Spinal cord (tissue), 10 donors: Measurements from ENCODE around the gene BLM. TPM values are rescaled to one million over a fixed set of nuclear protein-coding genes. Genes with fewer than 3 reads are reported as not detected.
"Not testable (repeated sequence)": the region's sequence is repeated elsewhere in the genome, so short reads cannot be mapped to it uniquely, and the experiment has no call there.

Experiments used
- DNase-seq, 6 donors: peaks; one replicate each; pipeline versions ENCODE4 v3.0.0 to v3.0.0-alpha.2; 2013 to 2015; ENCODE audit warnings: low spot score in 6 of 6, low read depth in 4 of 6
- H3K27ac ChIP-seq: one replicate; pipeline ENCODE4 v1.5.1; 2013; ENCODE audit warnings: low read depth, low read length, control low read depth
- H3K27me3 ChIP-seq: one replicate; pipeline ENCODE4 v1.6.1; 2013; ENCODE audit warnings: low read length; ENCODE audit not compliant: control insufficient read depth, insufficient read depth
- H3K36me3 ChIP-seq: one replicate; pipeline ENCODE4 v1.6.1; 2013; ENCODE audit warnings: low read length; ENCODE audit not compliant: control insufficient read depth, insufficient read depth
- H3K4me1 ChIP-seq: one replicate; pipeline ENCODE4 v1.6.1; 2013; ENCODE audit warnings: low read length; ENCODE audit not compliant: control insufficient read depth, insufficient read depth
- H3K4me3 ChIP-seq: one replicate; pipeline ENCODE4 v1.5.1; 2013; ENCODE audit warnings: low read depth, low read length, control low read depth
- H3K9me3 ChIP-seq: one replicate; pipeline ENCODE4 v1.6.1; 2013; ENCODE audit warnings: low read length; ENCODE audit not compliant: control insufficient read depth, insufficient read depth
- WGBS: methylation state at CpG from one replicate; pipeline ENCODE4 v1.1.5; 2013; ENCODE audit warnings: missing lambda C conversion rate; ENCODE audit not compliant: insufficient coverage; 5-methylcytosine and 5-hydroxymethylcytosine counted together
- long read RNA-seq, 4 donors: transcript quantifications; one replicate each; lab custom pipeline, GENCODE V29; 2026
- polyA plus RNA-seq, 2 donors: library from polyadenylated mRNA; unstranded; fragments of 120-200 nt; gene quantifications; one replicate each; pipeline ENCODE4 v1.2.1, GENCODE V29; 2013; ENCODE audit not compliant: insufficient read length in 2 of 2
- total RNA-seq, 2 donors: library from RNA; depleted of rRNA in 1 of 2; stranded (reverse); fragments of 120-200 nt in 1 of 2; fragments of >200 nt in 1 of 2; gene quantifications; one replicate each; pipeline versions ENCODE4 v1.2.3 to v1.2.4, GENCODE V29; 2013 to 2014
- donor health status: healthy.

BLM gene
- total RNA-seq, result 1 to 10 TPM; 8.3 to 9.4 TPM
- polyA plus RNA-seq, result 1 to 10 TPM; 7.2 to 9.1 TPM
- long read RNA-seq, donor 1, partial matches to known transcripts, result 0 of 1 reads
- long read RNA-seq, donor 1, other reads (novel, unspliced or antisense), result 0 of 1 reads
- long read RNA-seq, donor 2, result 0 reads
- long read RNA-seq, donor 3, result 0 reads
- long read RNA-seq, donor 4, result 0 reads

DNA sequence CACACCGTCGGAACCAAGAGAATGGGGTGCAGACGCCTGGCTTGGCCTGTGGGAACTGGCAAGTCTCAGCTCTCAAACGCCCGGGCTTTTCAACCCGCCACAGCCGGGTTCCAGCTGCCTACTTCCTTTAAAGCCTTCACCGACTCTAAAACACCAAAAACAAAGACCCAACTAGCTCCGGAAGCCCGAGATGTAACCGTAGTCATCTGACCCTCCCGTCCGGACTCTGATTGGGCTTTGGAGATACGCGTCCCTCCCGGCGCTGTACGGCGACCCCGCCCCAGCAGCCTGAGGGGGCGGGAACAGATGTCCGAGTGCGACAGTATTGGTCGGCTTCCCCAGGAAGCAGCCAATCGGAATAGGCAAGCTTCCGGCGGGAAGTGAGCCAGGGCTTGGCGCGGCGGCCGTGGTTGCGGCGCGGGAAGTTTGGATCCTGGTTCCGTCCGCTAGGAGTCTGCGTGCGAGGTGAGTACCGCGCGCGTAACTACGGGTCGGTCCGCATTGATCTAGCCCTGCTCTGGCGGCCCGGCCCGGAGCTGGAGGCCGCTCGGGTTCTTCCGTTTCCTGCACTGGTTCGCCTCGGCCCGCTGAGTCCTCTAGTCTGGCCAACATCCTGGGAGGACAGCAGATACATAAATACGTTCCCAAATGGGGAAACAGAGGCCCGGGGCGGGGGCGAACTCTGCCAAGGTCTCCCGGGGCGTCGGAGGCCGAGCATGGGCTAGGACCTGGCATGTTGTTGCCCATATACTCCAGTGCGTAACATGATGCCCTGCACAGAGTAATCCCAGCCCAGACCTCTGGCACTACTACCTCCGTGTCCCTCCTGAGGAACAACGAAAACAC lies at the start of gene BLM:
BLM (plus strand) TSS at position 371 of the 846 bp plus-strand sequence. CDS start 30,047 bp downstream, outside the sequence.
- peak; percentile 85 to 99 (median 94) for DNase-seq
- Histone ChIP-seq H3K4me1 (peaks cover 4% of the 10 kb centered on the region), H3K27ac (peak within 1 kb of the TSS; percentile 99), H3K27me3 (no peaks in the 10 kb centered on the region), H3K9me3 (no peaks in the 10 kb centered on the region), H3K4me3 (peak within 1 kb of the TSS; percentile 81), H3K36me3 (peaks cover 6% of the 10 kb centered on the region)
- WGBS, result under 1% methylated on average over 65 of the region's 65 CpGs

DNA sequence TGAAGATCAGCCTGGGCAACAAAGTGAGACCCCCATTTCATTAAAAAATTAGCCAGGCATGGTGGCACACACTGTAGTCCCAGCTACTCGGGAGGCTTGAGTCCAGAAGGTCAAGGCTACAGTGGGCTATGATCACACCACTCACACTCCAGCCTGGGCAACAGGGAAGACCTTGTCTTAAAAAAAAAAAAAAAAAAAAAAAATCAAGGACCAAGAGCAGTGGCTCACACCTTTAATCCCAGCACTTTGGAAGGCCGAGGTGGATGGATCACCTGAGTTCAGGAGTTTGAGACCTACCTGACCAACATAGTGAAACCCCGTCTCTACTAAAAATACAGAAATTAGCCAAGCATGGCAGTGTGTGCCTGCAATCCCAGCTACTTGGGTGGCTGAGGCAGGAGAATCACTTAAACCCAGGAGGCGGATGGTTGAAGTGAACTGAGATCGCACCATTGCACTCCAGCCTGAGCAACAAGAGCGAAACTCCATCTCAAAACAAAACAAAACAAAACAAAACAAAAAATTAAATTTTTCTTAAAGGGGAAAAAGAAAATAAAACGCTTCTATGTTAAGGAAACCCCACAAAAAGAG lies 49.3 kb upstream of the BLM start:
- WGBS, result 89% methylated on average over 1 of the region's 7 CpGs
- not testable (repeated sequence) for H3K27ac ChIP-seq, H3K27me3 ChIP-seq

DNA sequence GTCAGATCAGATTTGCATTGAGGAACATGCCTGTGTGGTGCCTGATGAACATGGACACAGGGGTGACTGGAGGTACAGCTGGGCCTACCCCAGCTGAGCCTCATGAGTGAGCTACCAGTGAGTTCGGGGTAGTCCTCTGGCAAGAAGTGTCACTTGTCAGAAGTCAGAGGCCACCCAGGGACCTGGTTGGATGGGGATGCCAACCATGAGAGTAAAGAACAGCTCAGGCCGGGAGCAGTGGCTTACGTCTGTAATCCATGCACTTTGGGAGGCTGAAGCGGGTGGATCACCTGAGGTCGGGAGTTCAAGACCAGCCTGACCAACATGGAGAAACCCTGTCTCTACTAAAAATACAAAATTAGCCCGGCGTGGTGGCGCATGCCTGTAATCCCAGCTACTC lies 46.5 kb upstream of the BLM start:
- not testable (repeated sequence) for H3K36me3 ChIP-seq, H3K4me3 ChIP-seq, DNase-seq, H3K27ac ChIP-seq, H3K4me1 ChIP-seq, H3K9me3 ChIP-seq, H3K27me3 ChIP-seq
- 91% methylated on average over 1 of the region's 8 CpGs for WGBS

More for the DNA sequence above, 49.3 kb upstream of the BLM start:
- H3K36me3 ChIP-seq, DNase-seq, H3K9me3 ChIP-seq, H3K4me3 ChIP-seq: not testable (repeated sequence)
- H3K4me1 ChIP-seq, result peaks cover 13% of the 10 kb centered on the region

DNA sequence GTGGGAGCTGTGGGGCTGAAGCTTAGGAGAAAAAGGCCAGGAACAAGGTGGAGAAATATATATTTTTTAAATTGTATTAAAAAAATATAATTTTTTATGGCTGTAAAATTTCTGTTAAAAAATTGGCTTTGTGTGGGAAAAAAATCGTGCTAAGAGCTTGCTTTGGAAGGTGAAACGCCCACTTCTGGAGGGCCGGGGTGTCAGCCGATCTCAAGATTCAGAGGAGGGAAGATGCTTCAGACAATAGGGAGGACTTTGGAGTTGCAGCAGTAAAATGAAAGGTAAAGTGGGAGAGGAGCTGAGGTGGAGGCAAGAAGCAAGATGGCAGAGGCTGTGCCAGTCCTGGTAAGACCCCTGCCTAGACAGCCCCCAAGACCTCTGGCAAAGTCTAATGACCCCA lies 45.9 kb upstream of the BLM start:
- H3K4me1 ChIP-seq, result no peaks in the 10 kb centered on the region
- no peaks in the 10 kb centered on the region for H3K36me3 ChIP-seq
- no peak for DNase-seq
- no peaks in the 10 kb centered on the region for H3K9me3 ChIP-seq
- no peaks in the 10 kb centered on the region for H3K27me3 ChIP-seq
- H3K27ac ChIP-seq, result no peak overlapping the region
- 83% methylated on average over 4 of the region's 4 CpGs for WGBS
- H3K4me3 ChIP-seq, result no peak overlapping the region

DNA sequence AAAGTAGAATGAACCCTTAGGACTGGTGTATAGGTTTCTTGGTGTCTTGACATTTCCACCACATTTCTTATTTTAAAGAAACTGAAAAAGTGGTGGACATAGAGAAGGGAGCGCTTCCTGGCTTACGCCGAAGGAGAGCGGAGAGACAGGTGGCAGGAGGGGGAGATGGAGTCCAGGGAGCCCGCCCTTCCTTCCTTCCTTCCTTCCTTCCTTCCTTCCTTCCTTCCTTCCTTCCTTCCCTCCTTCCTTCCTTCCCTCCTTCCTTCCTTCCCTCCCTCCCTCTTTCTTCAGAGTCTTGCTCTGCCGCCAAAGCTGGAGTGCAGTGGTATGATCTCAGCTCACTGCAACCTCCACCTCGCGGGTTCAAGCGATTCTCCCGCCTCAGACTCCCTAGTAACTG lies 43.8 kb upstream of the BLM start:
- DNase-seq, H3K27me3 ChIP-seq, H3K4me3 ChIP-seq, H3K36me3 ChIP-seq, H3K27ac ChIP-seq, H3K4me1 ChIP-seq, H3K9me3 ChIP-seq: not testable (repeated sequence)
- 100% methylated on average over 4 of the region's 10 CpGs for WGBS

DNA sequence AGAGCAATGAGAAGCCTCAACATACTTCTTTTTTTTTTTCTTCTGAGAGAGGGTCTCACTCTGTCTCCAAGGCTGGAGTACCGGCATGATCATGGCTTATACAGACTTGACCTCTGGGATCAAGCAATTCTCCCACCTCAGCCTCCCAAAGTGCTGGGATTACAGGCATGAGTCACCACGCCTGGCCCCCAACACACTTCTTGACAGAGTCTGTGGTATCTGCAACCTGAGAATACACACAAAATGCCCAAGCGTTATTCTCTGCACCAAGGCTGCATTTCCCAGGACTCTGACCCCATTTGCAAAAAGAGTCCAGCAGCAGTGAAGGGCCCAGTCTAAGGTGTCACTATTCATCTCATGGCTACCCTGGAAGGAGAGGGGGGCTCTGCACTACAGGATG lies 42.7 kb upstream of the BLM start:
- Histone ChIP-seq H3K27me3 (no peaks in the 10 kb centered on the region), H3K36me3 (no peaks in the 10 kb centered on the region), H3K4me1 (no peaks in the 10 kb centered on the region), H3K4me3 (no peak overlapping the region), H3K9me3 (no peaks in the 10 kb centered on the region), H3K27ac (no peak overlapping the region)
- WGBS, result 92% methylated on average over 3 of the region's 3 CpGs
- DNase-seq, result no peak

DNA sequence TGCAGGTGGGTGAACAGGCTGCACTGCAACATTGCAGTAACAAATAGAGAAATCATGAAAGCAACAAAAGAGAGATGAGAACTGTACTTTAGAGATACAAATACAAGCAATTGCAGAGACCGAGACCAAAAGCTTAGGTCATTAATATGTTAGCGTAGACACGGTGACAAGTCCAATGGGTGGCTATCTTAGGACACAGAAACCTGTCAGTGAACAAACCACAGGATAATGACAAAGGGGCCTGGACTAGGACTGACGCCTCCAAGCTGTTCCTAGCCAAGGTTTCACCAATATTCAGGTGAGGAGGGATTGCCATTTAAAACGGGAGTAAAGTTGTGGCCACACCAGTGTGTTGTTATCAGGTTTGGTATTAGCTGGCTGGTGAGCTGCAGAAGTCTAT lies 41.7 kb upstream of the BLM start:
- 93% methylated on average over 3 of the region's 5 CpGs for WGBS
- DNase-seq, result no peak
- Histone ChIP-seq H3K27me3 (no peaks in the 10 kb centered on the region), H3K36me3 (no peaks in the 10 kb centered on the region), H3K4me1 (no peaks in the 10 kb centered on the region), H3K27ac (no peak overlapping the region), H3K4me3 (no peak overlapping the region), H3K9me3 (no peaks in the 10 kb centered on the region)

DNA sequence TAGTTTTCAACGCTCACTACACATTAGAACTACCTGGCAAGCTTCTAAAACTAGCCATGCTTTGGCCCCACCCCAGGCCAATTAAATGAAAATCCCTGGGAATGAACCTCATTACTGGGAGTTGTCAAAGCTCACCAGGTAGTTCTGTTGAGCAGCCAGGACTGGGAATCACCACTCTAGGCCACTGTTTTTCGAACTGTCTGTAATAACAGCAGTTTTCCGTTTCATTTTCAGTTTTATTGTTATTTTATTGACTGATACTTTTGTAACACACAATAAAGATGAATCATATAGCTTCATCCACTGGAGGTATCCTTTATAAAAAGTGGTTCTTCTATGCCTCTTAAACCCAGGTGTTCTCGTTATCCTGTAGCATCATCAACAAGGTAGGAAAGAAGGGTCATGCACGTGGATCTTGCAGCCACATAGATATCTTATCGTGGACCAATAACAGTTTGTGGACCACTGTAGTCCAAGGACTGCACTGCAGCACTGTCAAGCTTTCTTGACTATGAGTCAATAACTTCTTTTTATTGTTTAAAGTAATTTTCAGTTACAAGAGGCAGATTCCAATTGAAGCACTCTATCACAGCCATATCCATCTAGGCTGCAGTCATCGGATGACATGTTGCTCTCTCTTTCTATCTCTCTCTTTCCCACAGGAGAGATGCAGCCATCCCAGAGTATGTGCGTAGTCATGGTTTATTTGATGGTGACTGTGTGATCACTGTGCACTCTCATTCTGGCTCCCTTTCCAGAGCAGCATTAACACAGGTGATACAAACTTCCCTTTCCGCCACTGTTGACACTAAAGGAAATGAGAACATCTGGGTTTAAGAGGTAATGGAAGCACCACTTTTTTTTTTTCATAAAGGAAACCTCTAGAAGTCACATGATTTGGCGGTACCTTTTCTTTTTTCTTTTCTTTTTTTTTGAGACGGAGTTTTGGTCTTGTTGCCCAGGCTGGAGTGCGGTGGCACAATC lies 39.0 kb upstream of the BLM start:
- H3K4me3 ChIP-seq, result no peak overlapping the region
- no peaks in the 10 kb centered on the region for H3K4me1 ChIP-seq
- H3K27ac ChIP-seq, result no peak overlapping the region
- no peaks in the 10 kb centered on the region for H3K27me3 ChIP-seq
- DNase-seq, result no peak
- no peaks in the 10 kb centered on the region for H3K36me3 ChIP-seq
- H3K9me3 ChIP-seq, result no peaks in the 10 kb centered on the region
- 97% methylated on average over 4 of the region's 12 CpGs for WGBS

DNA sequence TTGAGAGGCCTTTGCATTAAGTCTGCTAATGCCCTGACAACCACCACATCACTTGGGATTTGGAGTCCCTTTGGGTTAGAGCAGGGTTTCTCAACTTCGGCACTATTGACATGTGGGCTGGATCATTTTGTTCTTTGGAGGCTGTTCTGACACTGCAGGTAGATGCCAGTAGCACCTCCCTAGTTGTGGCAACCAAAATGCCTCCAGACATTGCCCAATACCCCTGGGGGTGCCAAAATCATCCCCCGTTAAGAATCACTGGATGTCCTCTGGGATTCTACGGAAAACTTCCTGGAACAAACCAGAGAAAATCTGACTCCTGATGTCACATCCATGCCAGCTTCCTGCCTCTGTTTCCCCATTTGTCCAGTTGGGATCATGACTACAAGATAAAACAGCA lies 37.2 kb upstream of the BLM start:
- H3K4me1 ChIP-seq, result no peaks in the 10 kb centered on the region
- H3K27me3 ChIP-seq, result no peaks in the 10 kb centered on the region
- no peaks in the 10 kb centered on the region for H3K9me3 ChIP-seq
- H3K4me3 ChIP-seq, result no peak overlapping the region
- DNase-seq, result no peak
- 97% methylated on average over 3 of the region's 3 CpGs for WGBS
- H3K27ac ChIP-seq, result no peak overlapping the region
- no peaks in the 10 kb centered on the region for H3K36me3 ChIP-seq
